ENCODE measurements around the gene CNTRL.
A peak's percentile ranks its signal among the peaks of the same experiment; 100 is the strongest.
"Not testable (repeated sequence)": the region's sequence is repeated elsewhere in the genome, so short reads cannot be mapped to it uniquely, and the experiment has no call there.

The CNTRL gene

GRCh38 chr9:121133104-121133816 lies 58.5 kb downstream of the CNTRL start:
- peak; percentile 56 for DNase-seq

GRCh38 chr9:121135642-121136041 lies 60.9 kb downstream of the CNTRL start:
- no peak for DNase-seq

DNA sequence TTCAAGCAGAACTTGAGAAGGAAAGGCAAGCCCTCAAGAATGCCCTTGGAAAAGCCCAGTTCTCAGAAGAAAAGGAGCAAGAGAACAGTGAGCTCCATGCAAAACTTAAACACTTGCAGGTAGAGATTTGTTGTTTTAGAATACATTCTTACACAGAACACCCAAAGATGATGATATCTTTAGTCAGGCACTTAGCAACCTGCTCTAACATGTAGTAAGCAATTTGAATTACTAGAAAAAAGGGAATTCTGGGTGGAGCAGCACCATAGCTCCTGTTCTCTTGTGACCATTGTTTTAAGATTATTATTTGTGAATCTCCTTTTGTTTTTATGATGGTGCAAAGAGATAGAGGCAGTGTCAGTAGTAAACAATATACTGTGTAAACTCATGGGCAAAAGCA lies 63.8 kb downstream of the CNTRL start:
- no peak for DNase-seq

GRCh38 chr9:121138973-121139372 lies 64.2 kb downstream of the CNTRL start:
- DNase-seq: no peak

DNA sequence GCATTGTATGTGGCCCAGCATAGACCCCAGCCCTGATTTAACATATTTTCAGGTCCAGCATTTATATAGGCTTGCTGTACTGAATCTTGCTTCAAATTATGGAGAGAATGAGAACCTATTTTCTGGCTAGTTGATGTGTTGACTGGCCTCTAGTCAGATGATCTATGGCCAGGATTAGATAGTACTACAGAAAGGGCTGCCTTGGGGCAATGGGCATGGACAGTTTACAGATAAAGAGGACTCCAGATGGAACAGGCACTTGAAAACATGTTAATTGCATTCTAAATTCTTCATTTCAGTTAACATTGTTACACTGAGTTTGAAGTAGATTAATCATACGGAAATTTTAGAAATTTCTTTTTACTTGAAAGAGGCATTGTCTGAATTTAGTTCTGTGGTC lies 65.4 kb downstream of the CNTRL start:
- no peak for DNase-seq

- DNase-seq: no peak
Observed at GRCh38 chr9:121141306-121141705, 66.6 kb downstream of the CNTRL start.

DNA sequence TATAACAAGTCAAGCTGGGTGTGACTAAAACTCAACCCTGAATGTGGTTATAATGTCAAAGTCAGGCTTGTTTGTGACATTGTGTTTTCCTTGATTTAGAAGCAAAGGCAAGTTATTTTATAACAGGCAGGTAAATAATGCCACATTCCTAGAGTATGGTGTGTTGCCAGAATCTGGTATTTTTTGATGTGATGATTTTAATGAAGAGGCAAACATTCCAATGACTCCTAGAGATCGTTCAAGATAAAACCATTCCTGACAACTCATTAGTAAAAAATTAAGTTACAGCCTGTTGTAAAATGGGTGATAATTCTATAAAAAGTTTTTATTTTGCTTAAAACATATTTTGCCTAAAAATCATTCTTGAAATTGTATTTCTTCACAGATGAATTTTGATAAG lies 67.0 kb downstream of the CNTRL start:
- no peak for DNase-seq

GRCh38 chr9:121143771-121144170 lies 69.0 kb downstream of the CNTRL start:
- no peak for DNase-seq

- DNase-seq: no peak
Observed at GRCh38 chr9:121144482-121144881, 69.7 kb downstream of the CNTRL start.

GRCh38 chr9:121150188-121150587 lies 75.4 kb downstream of the CNTRL start:
- DNase-seq: no peak

DNA sequence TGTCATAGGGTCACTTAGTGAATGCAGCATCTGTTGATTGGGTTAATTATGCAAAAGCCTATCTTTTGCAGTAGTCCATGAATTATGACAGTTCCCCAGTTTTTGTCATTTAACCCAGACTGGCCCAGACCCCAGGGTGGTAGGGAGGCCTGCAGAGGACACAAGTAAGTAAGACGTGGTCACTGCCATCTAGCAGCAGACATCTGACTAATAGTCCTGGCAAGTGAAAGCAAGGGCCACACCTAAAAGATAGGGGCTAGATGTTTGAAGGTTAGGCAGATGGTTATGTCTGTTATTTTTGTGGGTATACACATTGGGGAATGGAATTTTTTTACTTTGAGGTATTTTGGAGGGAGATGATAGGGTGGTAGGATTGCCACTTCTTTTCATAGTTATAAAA lies 78.9 kb downstream of the CNTRL start:
- no peak for DNase-seq

GRCh38 chr9:121154782-121155181 lies 80.0 kb downstream of the CNTRL start:
- DNase-seq: no peak

- no peak for DNase-seq
Observed at GRCh38 chr9:121156263-121156731, 81.5 kb downstream of the CNTRL start.

DNA sequence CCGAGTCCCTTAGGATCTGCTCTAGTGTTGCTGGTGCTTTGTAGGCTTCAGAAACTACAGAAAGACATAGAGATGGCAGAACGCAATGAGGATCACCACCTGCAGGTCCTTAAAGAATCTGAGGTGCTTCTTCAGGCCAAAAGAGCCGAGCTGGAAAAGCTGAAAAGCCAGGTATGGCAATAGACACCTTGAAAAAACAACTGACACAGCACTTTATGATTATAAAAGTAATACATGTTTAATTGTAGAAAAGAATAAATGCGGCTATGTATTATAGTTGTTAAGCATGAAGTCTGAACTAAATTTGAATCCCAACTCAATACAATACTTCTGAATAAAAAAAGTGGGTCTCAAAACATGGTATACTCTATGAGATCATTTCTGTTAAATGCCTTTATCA lies 83.2 kb downstream of the CNTRL start:
- no peak for DNase-seq

- DNase-seq: no peak
Observed at GRCh38 chr9:121160025-121160424, 85.3 kb downstream of the CNTRL start.

DNA sequence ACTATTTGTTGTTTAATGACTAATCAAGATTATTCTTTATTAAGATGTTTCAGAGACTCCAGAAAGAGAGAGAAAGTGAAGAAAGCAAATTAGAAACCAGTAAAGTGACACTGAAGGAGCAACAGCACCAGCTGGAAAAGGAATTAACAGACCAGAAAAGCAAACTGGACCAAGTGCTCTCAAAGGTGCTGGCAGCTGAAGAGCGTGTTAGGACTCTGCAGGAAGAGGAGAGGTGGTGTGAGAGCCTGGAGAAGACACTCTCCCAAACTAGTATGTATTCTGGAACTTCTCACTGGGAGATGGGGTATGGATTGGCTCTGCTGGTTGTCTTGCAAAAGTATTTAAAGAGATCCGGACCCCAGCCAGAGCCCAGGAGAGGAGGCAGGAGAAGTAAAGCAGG lies 93.3 kb downstream of the CNTRL start:
- DNase-seq: no peak

- DNase-seq: no peak
Observed at GRCh38 chr9:121169094-121169601, 94.4 kb downstream of the CNTRL start.

GRCh38 chr9:121171236-121171635 lies 96.5 kb downstream of the CNTRL start:
- DNase-seq: no peak

- no peak for DNase-seq
Observed at GRCh38 chr9:121172726-121173487, 98.2 kb downstream of the CNTRL start.

GRCh38 chr9:121173501-121173900 lies 98.7 kb downstream of the CNTRL start:
- no peak for DNase-seq

DNA sequence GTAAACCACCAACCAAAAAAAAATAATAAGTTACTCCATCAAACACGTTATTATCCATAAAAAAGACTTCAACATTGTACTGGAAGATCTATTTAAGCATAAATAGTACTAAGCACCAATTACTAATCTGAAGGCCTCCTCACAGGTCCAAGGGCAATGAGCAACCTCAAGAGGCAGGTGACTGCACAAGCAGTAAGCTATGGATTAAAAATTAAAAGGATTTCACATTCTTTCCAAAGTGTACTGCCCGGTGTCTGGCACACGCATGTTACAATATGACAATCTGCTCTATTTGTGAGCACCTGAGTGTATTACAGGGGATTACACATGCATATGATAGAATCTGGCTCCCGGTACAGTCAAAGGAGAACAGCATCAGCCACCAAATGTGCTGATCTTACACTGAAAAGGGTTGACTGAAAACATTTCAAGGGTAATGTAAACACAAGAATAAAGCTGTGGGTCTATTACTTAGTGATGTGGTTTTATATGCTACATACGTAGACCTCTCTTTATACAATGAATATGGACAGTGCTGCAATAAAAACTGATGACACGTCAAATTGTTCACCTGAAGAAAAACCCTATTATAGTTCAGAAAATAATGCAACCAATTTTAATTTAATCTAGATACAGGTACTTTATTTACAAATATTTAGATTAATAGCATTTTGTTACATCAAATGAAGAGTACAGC lies 104.1 kb downstream of the CNTRL start:
- no peak for DNase-seq

DNA sequence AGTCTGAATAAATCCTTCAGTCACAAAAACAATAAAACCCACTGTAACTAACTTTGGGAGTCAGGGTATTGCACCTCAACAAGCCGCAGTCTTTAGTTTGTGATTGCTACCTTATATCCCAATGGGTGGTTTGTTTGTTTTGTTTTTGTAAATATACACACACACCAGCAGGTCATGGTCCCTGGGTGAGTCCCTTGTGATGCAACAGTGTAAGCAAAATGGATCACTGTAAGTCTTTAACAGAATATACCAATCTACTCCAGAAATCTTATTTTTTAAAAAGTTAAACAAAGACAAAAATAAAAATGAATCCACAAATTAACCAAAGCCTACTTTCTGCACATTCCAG lies 104.6 kb downstream of the CNTRL start:
- not testable (repeated sequence) for DNase-seq

DNA sequence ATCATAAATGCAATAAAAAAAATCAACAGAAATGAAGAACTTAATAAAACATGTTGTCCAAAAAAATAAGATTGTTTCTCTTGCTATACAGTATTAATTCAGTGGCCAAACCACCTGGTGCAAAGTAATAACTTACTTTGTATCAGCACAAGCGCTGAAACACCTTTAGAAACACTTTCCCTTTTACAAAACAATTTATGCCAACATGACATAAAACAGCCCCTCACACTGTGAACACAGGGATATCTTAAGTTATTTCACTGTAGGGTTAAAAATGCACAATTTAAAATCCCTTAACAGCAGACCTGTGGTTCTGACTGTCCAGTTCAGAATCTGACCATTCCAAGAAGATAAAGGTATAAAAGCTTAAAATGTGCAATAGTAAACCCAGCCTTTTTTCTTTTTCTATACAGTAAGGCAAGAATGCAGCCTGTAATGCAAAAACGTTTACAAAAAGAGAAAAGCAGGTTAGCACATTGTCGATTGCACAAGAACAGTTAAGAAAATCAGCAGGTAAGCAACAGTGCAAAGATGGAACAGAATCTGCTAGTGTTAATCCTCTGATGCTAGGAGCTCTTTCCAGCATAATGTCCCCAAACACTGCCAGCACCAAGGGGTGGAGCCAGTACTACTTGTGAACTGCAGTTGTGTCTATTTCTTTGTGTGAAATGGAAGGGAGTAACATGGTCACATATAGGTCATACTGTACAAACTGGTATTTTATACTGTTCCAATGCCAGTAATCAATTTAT lies 105.4 kb downstream of the CNTRL start:
- DNase-seq: no peak

Data from activated CD4-positive, alpha-beta T cell treated with anti-CD3 and anti-CD28 coated beads for 1 hour (primary cell).